Ishikawa (cell line): ENCODE results near the gene C6orf47.

Experiments
- CEBPB ChIP-seq: IDR thresholded peaks from 2 replicates; pipeline ENCODE4 v1.6.1; 2012
- CREB1 ChIP-seq: IDR thresholded peaks from 2 replicates; pipeline ENCODE4 v1.6.1; 2012; ENCODE audit warnings: low read depth
- EGR1 ChIP-seq: IDR thresholded peaks from 2 replicates; pipeline ENCODE4 v1.6.1; 2012
- EP300 ChIP-seq: IDR thresholded peaks from 2 replicates; pipeline ENCODE4 v1.6.1; 2012; ENCODE audit warnings: borderline replicate concordance
- NFIC ChIP-seq: IDR thresholded peaks from 2 replicates; pipeline ENCODE4 v1.6.1; 2012
- RAD21 ChIP-seq: IDR thresholded peaks from 2 replicates; pipeline ENCODE4 v1.6.1; 2012; ENCODE audit warnings: low read depth
- TAF1 ChIP-seq: IDR thresholded peaks from 2 replicates; pipeline ENCODE4 v1.6.1; 2012; ENCODE audit warnings: low read depth, mild to moderate bottlenecking
- TCF12 ChIP-seq: IDR thresholded peaks from 2 replicates; pipeline ENCODE4 v1.6.1; 2012; ENCODE audit warnings: low read depth
- YY1 ChIP-seq: IDR thresholded peaks from 2 replicates; pipeline ENCODE4 v1.6.1; 2012; ENCODE audit warnings: low read depth
- ZBTB7A ChIP-seq: IDR thresholded peaks from 2 replicates; pipeline ENCODE4 v1.6.1; 2012; ENCODE audit warnings: low read depth
- TF ChIP-seq, protein P1 (sequence below): IDR thresholded peaks from 2 replicates; pipeline ENCODE4 v1.6.1; 2012
- TF ChIP-seq, protein P2 (sequence below): IDR thresholded peaks from 2 replicates; pipeline ENCODE4 v1.6.1; 2012; ENCODE audit warnings: low read depth, mild to moderate bottlenecking
- TF ChIP-seq, protein P3 (sequence below): IDR thresholded peaks from 2 replicates; pipeline ENCODE4 v1.6.1; 2012

DNA sequence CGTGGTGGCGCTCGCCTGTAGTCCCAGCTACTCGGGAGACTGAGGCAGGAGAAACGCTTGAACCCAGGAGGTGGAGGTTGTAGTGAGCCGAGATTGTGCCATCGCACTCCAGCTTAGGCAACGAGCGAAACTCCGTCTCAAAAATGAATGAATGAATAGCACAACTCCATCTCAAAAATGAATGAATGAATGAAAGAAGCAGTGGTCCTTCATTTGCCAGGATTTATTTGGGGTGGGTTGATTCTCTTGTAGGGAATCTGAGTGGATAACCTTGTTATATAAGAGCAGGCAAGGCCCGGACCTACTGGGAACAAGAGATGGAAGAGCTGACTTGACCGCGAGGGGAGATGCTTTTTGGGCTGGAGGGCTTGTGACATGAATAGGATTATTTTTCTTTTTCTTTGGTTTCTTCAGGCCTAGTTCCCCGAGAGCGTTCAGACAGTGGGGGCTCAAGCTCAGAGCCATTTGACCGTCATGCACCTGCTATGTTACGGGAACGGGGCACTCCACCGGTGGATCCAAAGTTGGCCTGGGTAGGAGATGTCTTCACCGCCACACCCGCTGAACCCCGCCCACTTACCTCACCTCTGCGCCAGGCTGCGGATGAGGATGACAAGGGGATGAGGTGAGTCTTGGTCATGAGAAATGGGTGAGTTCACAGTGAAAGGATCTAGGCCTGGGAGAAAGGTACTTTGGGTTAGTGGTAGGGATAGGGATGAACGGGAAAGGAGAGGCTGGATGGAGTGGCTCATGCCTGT, 30.2 kb downstream of the C6orf47 start:
- TF ChIP-seq, protein P1, sequence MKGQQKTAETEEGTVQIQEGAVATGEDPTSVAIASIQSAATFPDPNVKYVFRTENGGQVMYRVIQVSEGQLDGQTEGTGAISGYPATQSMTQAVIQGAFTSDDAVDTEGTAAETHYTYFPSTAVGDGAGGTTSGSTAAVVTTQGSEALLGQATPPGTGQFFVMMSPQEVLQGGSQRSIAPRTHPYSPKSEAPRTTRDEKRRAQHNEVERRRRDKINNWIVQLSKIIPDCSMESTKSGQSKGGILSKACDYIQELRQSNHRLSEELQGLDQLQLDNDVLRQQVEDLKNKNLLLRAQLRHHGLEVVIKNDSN = no peak
- TF ChIP-seq, protein P2, sequence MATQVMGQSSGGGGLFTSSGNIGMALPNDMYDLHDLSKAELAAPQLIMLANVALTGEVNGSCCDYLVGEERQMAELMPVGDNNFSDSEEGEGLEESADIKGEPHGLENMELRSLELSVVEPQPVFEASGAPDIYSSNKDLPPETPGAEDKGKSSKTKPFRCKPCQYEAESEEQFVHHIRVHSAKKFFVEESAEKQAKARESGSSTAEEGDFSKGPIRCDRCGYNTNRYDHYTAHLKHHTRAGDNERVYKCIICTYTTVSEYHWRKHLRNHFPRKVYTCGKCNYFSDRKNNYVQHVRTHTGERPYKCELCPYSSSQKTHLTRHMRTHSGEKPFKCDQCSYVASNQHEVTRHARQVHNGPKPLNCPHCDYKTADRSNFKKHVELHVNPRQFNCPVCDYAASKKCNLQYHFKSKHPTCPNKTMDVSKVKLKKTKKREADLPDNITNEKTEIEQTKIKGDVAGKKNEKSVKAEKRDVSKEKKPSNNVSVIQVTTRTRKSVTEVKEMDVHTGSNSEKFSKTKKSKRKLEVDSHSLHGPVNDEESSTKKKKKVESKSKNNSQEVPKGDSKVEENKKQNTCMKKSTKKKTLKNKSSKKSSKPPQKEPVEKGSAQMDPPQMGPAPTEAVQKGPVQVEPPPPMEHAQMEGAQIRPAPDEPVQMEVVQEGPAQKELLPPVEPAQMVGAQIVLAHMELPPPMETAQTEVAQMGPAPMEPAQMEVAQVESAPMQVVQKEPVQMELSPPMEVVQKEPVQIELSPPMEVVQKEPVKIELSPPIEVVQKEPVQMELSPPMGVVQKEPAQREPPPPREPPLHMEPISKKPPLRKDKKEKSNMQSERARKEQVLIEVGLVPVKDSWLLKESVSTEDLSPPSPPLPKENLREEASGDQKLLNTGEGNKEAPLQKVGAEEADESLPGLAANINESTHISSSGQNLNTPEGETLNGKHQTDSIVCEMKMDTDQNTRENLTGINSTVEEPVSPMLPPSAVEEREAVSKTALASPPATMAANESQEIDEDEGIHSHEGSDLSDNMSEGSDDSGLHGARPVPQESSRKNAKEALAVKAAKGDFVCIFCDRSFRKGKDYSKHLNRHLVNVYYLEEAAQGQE = no peak
- TF ChIP-seq RAD21 (no peak), TCF12 (no peak), EP300 (no peak), ZBTB7A (no peak), YY1 (no peak), EGR1 (no peak), TAF1 (no peak), NFIC (no peak), CEBPB (no peak), CREB1 (no peak)
- TF ChIP-seq, protein P3, sequence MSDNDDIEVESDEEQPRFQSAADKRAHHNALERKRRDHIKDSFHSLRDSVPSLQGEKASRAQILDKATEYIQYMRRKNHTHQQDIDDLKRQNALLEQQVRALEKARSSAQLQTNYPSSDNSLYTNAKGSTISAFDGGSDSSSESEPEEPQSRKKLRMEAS = no peak
